Neural cell (in vitro differentiated cells): ENCODE results near the gene PRKAG2. TPM values are rescaled to one million over a fixed set of nuclear protein-coding genes. Genes with fewer than 3 reads are reported as not detected.

Experiments used
- H2AFZ ChIP-seq: fragments of 200-600, 300-800 bp; sonication (generic), shearing (Covaris generic); 2 replicates; pipeline ENCODE4 v1.6.0; 2014; ENCODE audit warnings: low read depth, mild to moderate bottlenecking, antibody characterized with exemption, low read length, moderate library complexity
- H3F3A ChIP-seq: fragments of 200-600 bp; shearing (Covaris generic); 2 replicates; pipeline ENCODE4 v1.6.1; 2016; ENCODE audit warnings: mild to moderate bottlenecking, moderate library complexity, mixed read lengths, antibody characterized with exemption, low read length; ENCODE audit not compliant: insufficient read depth, poor library complexity, severe bottlenecking
- H3K27ac ChIP-seq: fragments of 200-600, 300-800 bp; sonication (generic), shearing (Covaris generic); 2 replicates; pipeline ENCODE4 v1.5.1; 2014; ENCODE audit warnings: mild to moderate bottlenecking, low read length, moderate library complexity
- H3K27me3 ChIP-seq: fragments of 300-800, 200-600 bp; sonication (generic), shearing (Covaris generic); 2 replicates; pipeline ENCODE4 v1.6.0; 2014; ENCODE audit warnings: mild to moderate bottlenecking, low read depth, low read length, moderate library complexity; ENCODE audit not compliant: insufficient read depth
- H3K36me3 ChIP-seq: fragments of 300-800, 200-600 bp; sonication (generic), shearing (Covaris generic); 2 replicates; pipeline ENCODE4 v1.5.1; 2014; ENCODE audit warnings: mild to moderate bottlenecking, antibody characterized with exemption, low read length, moderate library complexity; ENCODE audit not compliant: insufficient read depth
- H3K4me2 ChIP-seq: fragments of 300-800, 200-600 bp; sonication (generic), shearing (Covaris generic); 2 replicates; pipeline ENCODE4 v1.6.0; 2014; ENCODE audit warnings: mild to moderate bottlenecking, low read length
- H3K4me3 ChIP-seq: fragments of 300-800, 200-600 bp; sonication (generic), shearing (Covaris generic); 2 replicates; pipeline ENCODE4 v1.5.1; 2014; ENCODE audit warnings: mild to moderate bottlenecking, low read length, moderate library complexity
- H3K79me2 ChIP-seq: fragments of 200-600 bp; shearing (Covaris generic); replicated peaks from 2 replicates; pipeline ENCODE4 v1.6.0; 2014; ENCODE audit warnings: mild to moderate bottlenecking, low read length, moderate library complexity; ENCODE audit not compliant: insufficient read depth
- H3K9ac ChIP-seq: fragments of 300-800, 200-600 bp; sonication (generic), shearing (Covaris generic); 2 replicates; pipeline ENCODE4 v1.6.1; 2016; ENCODE audit warnings: mild to moderate bottlenecking, low read length, mixed read lengths
- H3K9me2 ChIP-seq: fragments of 200-600 bp; shearing (Covaris generic); 2 replicates; pipeline ENCODE4 v1.6.1; 2016; ENCODE audit warnings: mild to moderate bottlenecking, low read length, mixed read lengths; ENCODE audit not compliant: insufficient read depth
- H3K9me3 ChIP-seq: fragments of 200-600, 300-800 bp; sonication (generic), shearing (Covaris generic); 2 replicates; pipeline ENCODE4 v1.6.1; 2016; ENCODE audit warnings: mild to moderate bottlenecking, mixed run types, low read length, moderate library complexity, mixed read lengths
- H4K20me1 ChIP-seq: fragments of 200-600 bp; shearing (Covaris generic); 2 replicates; pipeline ENCODE4 v1.6.1; 2016; ENCODE audit warnings: mild to moderate bottlenecking, mixed run types; ENCODE audit not compliant: insufficient read depth
- CTCF ChIP-seq: fragments of 450-650 bp; IDR thresholded peaks from 2 replicates; pipeline ENCODE4 v1.5.1; 2014; ENCODE audit warnings: antibody characterized with exemption, mild to moderate bottlenecking, moderate library complexity; ENCODE audit not compliant: poor library complexity, severe bottlenecking
- EP300 ChIP-seq: fragments of 450-650 bp; conservative IDR thresholded peaks from 2 replicates; pipeline ENCODE4 v1.6.1; 2014; ENCODE audit warnings: antibody characterized with exemption, mild to moderate bottlenecking, moderate library complexity; ENCODE audit not compliant: poor library complexity, severe bottlenecking
- EZH2 ChIP-seq: fragments of 200-600, 300-800 bp; shearing (Covaris generic), sonication (generic); IDR thresholded peaks from 2 replicates; pipeline ENCODE4 v1.6.1; 2014; ENCODE audit warnings: antibody characterized with exemption, low read length, borderline replicate concordance, mild to moderate bottlenecking; ENCODE audit not compliant: insufficient read depth, poor library complexity, severe bottlenecking
- MXI1 ChIP-seq: fragments of 450-650 bp; conservative IDR thresholded peaks from 2 replicates; pipeline ENCODE4 v1.6.1; 2014; ENCODE audit warnings: antibody characterized with exemption, mild to moderate bottlenecking; ENCODE audit not compliant: poor library complexity, severe bottlenecking
- POLR2AphosphoS5 ChIP-seq: IDR thresholded peaks from 2 replicates; pipeline ENCODE4 v1.6.1; 2012
- RAD21 ChIP-seq: fragments of 450-650 bp; conservative IDR thresholded peaks from 2 replicates; pipeline ENCODE4 v1.6.1; 2014; ENCODE audit warnings: antibody characterized with exemption, mild to moderate bottlenecking, moderate library complexity
- REST ChIP-seq: IDR thresholded peaks from 2 replicates; pipeline ENCODE4 v1.6.1; 2012; ENCODE audit warnings: borderline replicate concordance
- SMC3 ChIP-seq: fragments of 450-650 bp; conservative IDR thresholded peaks from 2 replicates; pipeline ENCODE4 v1.6.1; 2014; ENCODE audit warnings: antibody characterized with exemption, mild to moderate bottlenecking, moderate library complexity; ENCODE audit not compliant: poor library complexity
- TAF1 ChIP-seq: IDR thresholded peaks from 2 replicates; pipeline ENCODE4 v1.6.1; 2012; ENCODE audit warnings: low read depth
- polyA plus RNA-seq: library from polyadenylated mRNA; depleted of rRNA; stranded (reverse); fragments of >200 nt; gene quantifications from 2 replicates; pipeline ENCODE4 v1.2.3, GENCODE V29; 2014

PRKAG2 gene
- polyA plus RNA-seq, 1 donor from 2014 or later, result 22.9 TPM

- Histone ChIP-seq H3K9ac (no peak overlapping the region), H3K79me2 (no peaks in the 10 kb centered on the region), H3K9me2 (no peaks in the 10 kb centered on the region), H3K4me2 (no peak overlapping the region), H2AFZ (no peak overlapping the region), H3K27ac (no peak overlapping the region), H3F3A (no peaks in the 10 kb centered on the region), H3K9me3 (no peaks in the 10 kb centered on the region), H3K27me3 (no peaks in the 10 kb centered on the region), H3K4me3 (no peak overlapping the region), H3K36me3 (no peaks in the 10 kb centered on the region), H4K20me1 (no peaks in the 10 kb centered on the region)
- TF ChIP-seq RAD21, result no peak
- TF ChIP-seq SMC3, result no peak
- TF ChIP-seq POLR2AphosphoS5, result no peak
- TF ChIP-seq EP300, result no peak
- no peak for TF ChIP-seq REST
- no peak for TF ChIP-seq CTCF
- TF ChIP-seq TAF1, result no peak
- TF ChIP-seq EZH2, result no peak
- no peak for TF ChIP-seq MXI1
Measured at GRCh38 chr7:151676759-151677158, 200.2 kb downstream of the PRKAG2 start.

GRCh38 chr7:151675196-151675920 is 201.6 kb downstream of the PRKAG2 start:
- TF ChIP-seq EP300, result no peak
- no peak for TF ChIP-seq SMC3
- TF ChIP-seq CTCF, result no peak
- TF ChIP-seq EZH2, result no peak
- no peak for TF ChIP-seq POLR2AphosphoS5
- TF ChIP-seq TAF1, result no peak
- no peak for TF ChIP-seq RAD21
- TF ChIP-seq MXI1, result no peak
- no peak for TF ChIP-seq REST
- Histone ChIP-seq H3K4me2 (no peak overlapping the region), H3K36me3 (no peaks in the 10 kb centered on the region), H3F3A (no peaks in the 10 kb centered on the region), H2AFZ (no peak overlapping the region), H3K27me3 (no peaks in the 10 kb centered on the region), H3K79me2 (no peaks in the 10 kb centered on the region), H3K9me3 (no peaks in the 10 kb centered on the region), H4K20me1 (no peaks in the 10 kb centered on the region), H3K9ac (no peak overlapping the region), H3K4me3 (no peak overlapping the region), H3K9me2 (no peaks in the 10 kb centered on the region), H3K27ac (no peak overlapping the region)
